Upper lobe of left lung (tissue), 6 donors: ENCODE results near the gene DYRK1B. TPM values are rescaled to one million over a fixed set of nuclear protein-coding genes. Genes with fewer than 3 reads are reported as not detected.

Source experiments
- ATAC-seq, 2 donors: fragments of 200-7000 bp; cut with Tn5 transposase; one replicate each; pipeline ENCODE4 v1.9.1; 2022; ENCODE audit warnings: mild to moderate bottlenecking in 2 of 2, moderate library complexity in 2 of 2; ENCODE audit not compliant: low FRiP score in 2 of 2
- DNase-seq, 2 donors: peaks; one replicate each; pipeline ENCODE4 v3.0.0-alpha.2; 2019 to 2020
- H3K27ac ChIP-seq, 4 donors: fragments of 200-600 bp; sonication (generic); one replicate each; pipeline ENCODE4 v1.5.1; 2016 to 2019
- H3K27me3 ChIP-seq, 4 donors: fragments of 200-600 bp; sonication (generic); one replicate each; pipeline ENCODE4 v1.5.1; 2017 to 2019
- H3K36me3 ChIP-seq, 4 donors: fragments of 200-600 bp; sonication (generic); one replicate each; pipeline ENCODE4 v1.5.1; 2016 to 2019
- H3K4me1 ChIP-seq, 4 donors: fragments of 200-600 bp; sonication (generic); one replicate each; pipeline ENCODE4 v1.5.1; 2018 to 2019
- H3K4me3 ChIP-seq, 4 donors: fragments of 200-600 bp; sonication (generic); one replicate each; pipeline ENCODE4 v1.5.1; 2017 to 2019; ENCODE audit warnings: mild to moderate bottlenecking in 2 of 4, moderate library complexity in 1 of 4
- H3K9me3 ChIP-seq, 4 donors: fragments of 200-600 bp; sonication (generic); one replicate each; pipeline ENCODE4 v1.5.1; 2018 to 2019
- CTCF ChIP-seq, 6 experiments: fragments of 450-650 bp in 4 of 6; fragments of 200-600 bp in 2 of 6; sonication (generic) in 2 of 6; IDR thresholded peaks; one replicate each; pipeline ENCODE4 v1.5.1; 2016 to 2019; ENCODE audit warnings: antibody characterized with exemption in 6 of 6
- EP300 ChIP-seq, 4 donors: sonication (generic); formaldehyde crosslinking; IDR thresholded peaks; one replicate each; pipeline ENCODE4 v1.5.1; 2017; ENCODE audit warnings: antibody characterized with exemption in 4 of 4, control low read depth in 2 of 4
- POLR2A ChIP-seq, 4 donors: fragments of 450-650 bp; IDR thresholded peaks; one replicate each; pipeline ENCODE4 v1.5.1; 2016 to 2017; ENCODE audit warnings: antibody characterized with exemption in 4 of 4, mild to moderate bottlenecking in 2 of 4
- POLR2AphosphoS5 ChIP-seq, 2 donors: sonication (generic); formaldehyde crosslinking; IDR thresholded peaks; one replicate each; pipeline ENCODE4 v1.5.1; 2017; ENCODE audit warnings: antibody characterized with exemption in 2 of 2
- WGBS, 2 donors: methylation state at CpG; one replicate each; pipeline ENCODE4 v1.1.5; 2017 to 2018; 5-methylcytosine and 5-hydroxymethylcytosine counted together
- total RNA-seq, 6 donors: library from RNA; depleted of rRNA in 4 of 6; stranded (reverse); fragments of >200 nt in 4 of 6; gene quantifications; one replicate each; pipeline versions ENCODE4 v1.1.0 to v1.2.1, GENCODE V29; 2016 to 2021
- donor health status: DM: no; HTN: no; CAD: no; lungs with moderate emphysema.
- donor health status: DM: no; HTN: yes; CAD: no; lungs with severe emphysema.

Gene DYRK1B
- total RNA-seq, 6 donors from 2014 or later = 14.6 to 33.6 (median 23.2) TPM

GRCh38 chr19:39847525-39847924 lies 13.6 kb upstream of the DYRK1B start:
- no peak overlapping the region for H3K27ac ChIP-seq
- 72 to 84% methylated on average over 6 of the region's 6 CpGs for WGBS, 2 donors
- TF ChIP-seq POLR2A (IDR thresholded peaks at IDR 0.05) (no peak), CTCF (IDR thresholded peaks at IDR 0.05) (no peak), EP300 (IDR thresholded peaks at IDR 0.05) (no peak)
- DNase-seq (no peak), ATAC-seq (no peak)
- peaks cover 20 to 41% (median 30%) of the 10 kb centered on the region in 4 donors for H3K4me1 ChIP-seq
- H3K9me3 ChIP-seq = no peaks in the 10 kb centered on the region
- no peaks in the 10 kb centered on the region for H3K36me3 ChIP-seq
- no peak overlapping the region for H3K4me3 ChIP-seq
- no peaks in the 10 kb centered on the region for H3K27me3 ChIP-seq

GRCh38 chr19:39846678-39847486 lies 12.9 kb upstream of the DYRK1B start:
- H3K36me3 ChIP-seq = no peaks in the 10 kb centered on the region
- peak overlapping the region in 3 of 4 donors; percentile 80 to 83 (median 81) for H3K4me3 ChIP-seq
- H3K4me1 ChIP-seq = peaks cover 24 to 47% (median 36%) of the 10 kb centered on the region in 4 donors
- ATAC-seq = peak in 1 of 2 donors; percentile 14
- H3K27me3 ChIP-seq = no peaks in the 10 kb centered on the region
- peak overlapping the region; percentile 81 to 92 (median 84) for H3K27ac ChIP-seq
- TF ChIP-seq CTCF (IDR thresholded peaks at IDR 0.05) (no peak), POLR2AphosphoS5 (IDR thresholded peaks at IDR 0.05) (no peak), POLR2A (IDR thresholded peaks at IDR 0.05) (no peak), EP300 (IDR thresholded peaks at IDR 0.05) (no peak)
- DNase-seq = no peak
- no peaks in the 10 kb centered on the region for H3K9me3 ChIP-seq
- 44 to 49% methylated on average over 12 of the region's 12 CpGs for WGBS, 2 donors

- Histone ChIP-seq H3K27me3 (no peaks in the 10 kb centered on the region), H3K36me3 (no peaks in the 10 kb centered on the region)
Observed at GRCh38 chr19:39845933-39846677, 12.1 kb upstream of the DYRK1B start, which contains the start of gene FBL. TSS of gene FBL (minus strand) at chr19:39846379. CDS start at chr19:39846300, 79 bp downstream.

GRCh38 chr19:39845584-39845932 lies 11.6 kb upstream of the DYRK1B start:
- TF ChIP-seq EP300 (IDR thresholded peaks at IDR 0.05) (no peak), POLR2A (IDR thresholded peaks at IDR 0.05) (no peak), POLR2AphosphoS5 (IDR thresholded peaks at IDR 0.05) (no peak), CTCF (IDR thresholded peaks at IDR 0.05) (no peak)
- peak overlapping the region; percentile 81 to 92 (median 84) for H3K27ac ChIP-seq
- DNase-seq = peak in 1 of 2 donors; percentile 43
- ATAC-seq = peak; percentile 5 to 52
- WGBS, 2 donors = 0 to 12% methylated on average over 5 to 17 of the region's 17 CpGs
- no peaks in the 10 kb centered on the region for H3K36me3 ChIP-seq
- no peaks in the 10 kb centered on the region for H3K27me3 ChIP-seq
- no peaks in the 10 kb centered on the region for H3K9me3 ChIP-seq
- peaks cover 24 to 47% (median 36%) of the 10 kb centered on the region in 4 donors for H3K4me1 ChIP-seq
- peak overlapping the region; percentile 80 to 85 (median 82) for H3K4me3 ChIP-seq

More at GRCh38 chr19:39845933-39846677, 12.1 kb upstream of the DYRK1B start, which contains the start of gene FBL:
- Histone ChIP-seq H3K4me3 (peak within 1 kb of the TSS; percentile 80 to 85 (median 82)), H3K9me3 (no peaks in the 10 kb centered on the region), H3K27ac (peak within 1 kb of the TSS; percentile 81 to 92 (median 84)), H3K4me1 (peaks cover 24 to 47% (median 36%) of the 10 kb centered on the region in 4 donors)
- ATAC-seq = peak; percentile 94 to 97
- peak; percentile 55 to 77 for TF ChIP-seq POLR2AphosphoS5 (IDR thresholded peaks at IDR 0.05)
- TF ChIP-seq POLR2A (IDR thresholded peaks at IDR 0.05) = peak in 2 of 4 donors; percentile 20 to 76
- no peak for TF ChIP-seq EP300 (IDR thresholded peaks at IDR 0.05)
- TF ChIP-seq CTCF (IDR thresholded peaks at IDR 0.05) = peak in 1 of 6 experiments; percentile 3
- WGBS, 2 donors = 0 to 1% methylated on average over 15 to 32 of the region's 57 CpGs
- peak; percentile 96 to 100 for DNase-seq
